IPS-18a (cell line): ENCODE data around the gene ANKRD40CL.

ENCODE experiments used
- H3K27ac ChIP-seq: one replicate; pipeline ENCODE4 v1.5.1; 2013; ENCODE audit warnings: low read length
- H3K27me3 ChIP-seq: one replicate; pipeline ENCODE4 v1.6.1; 2013; ENCODE audit warnings: mild to moderate bottlenecking, low read length; ENCODE audit not compliant: control insufficient read depth, insufficient read depth
- H3K36me3 ChIP-seq: one replicate; pipeline ENCODE4 v1.6.1; 2013; ENCODE audit warnings: low read depth, low read length; ENCODE audit not compliant: control insufficient read depth
- H3K4me1 ChIP-seq: one replicate; pipeline ENCODE4 v1.6.1; 2013; ENCODE audit warnings: low read depth, low read length; ENCODE audit not compliant: control insufficient read depth
- H3K4me3 ChIP-seq: one replicate; pipeline ENCODE4 v1.5.1; 2013; ENCODE audit warnings: low read length
- H3K9ac ChIP-seq: one replicate; pipeline ENCODE4 v1.6.1; 2013; ENCODE audit warnings: mild to moderate bottlenecking, low read length, moderate library complexity
- H3K9me3 ChIP-seq: one replicate; pipeline ENCODE4 v1.6.1; 2013; ENCODE audit warnings: low read depth, low read length; ENCODE audit not compliant: control insufficient read depth

The ANKRD40CL gene

DNA sequence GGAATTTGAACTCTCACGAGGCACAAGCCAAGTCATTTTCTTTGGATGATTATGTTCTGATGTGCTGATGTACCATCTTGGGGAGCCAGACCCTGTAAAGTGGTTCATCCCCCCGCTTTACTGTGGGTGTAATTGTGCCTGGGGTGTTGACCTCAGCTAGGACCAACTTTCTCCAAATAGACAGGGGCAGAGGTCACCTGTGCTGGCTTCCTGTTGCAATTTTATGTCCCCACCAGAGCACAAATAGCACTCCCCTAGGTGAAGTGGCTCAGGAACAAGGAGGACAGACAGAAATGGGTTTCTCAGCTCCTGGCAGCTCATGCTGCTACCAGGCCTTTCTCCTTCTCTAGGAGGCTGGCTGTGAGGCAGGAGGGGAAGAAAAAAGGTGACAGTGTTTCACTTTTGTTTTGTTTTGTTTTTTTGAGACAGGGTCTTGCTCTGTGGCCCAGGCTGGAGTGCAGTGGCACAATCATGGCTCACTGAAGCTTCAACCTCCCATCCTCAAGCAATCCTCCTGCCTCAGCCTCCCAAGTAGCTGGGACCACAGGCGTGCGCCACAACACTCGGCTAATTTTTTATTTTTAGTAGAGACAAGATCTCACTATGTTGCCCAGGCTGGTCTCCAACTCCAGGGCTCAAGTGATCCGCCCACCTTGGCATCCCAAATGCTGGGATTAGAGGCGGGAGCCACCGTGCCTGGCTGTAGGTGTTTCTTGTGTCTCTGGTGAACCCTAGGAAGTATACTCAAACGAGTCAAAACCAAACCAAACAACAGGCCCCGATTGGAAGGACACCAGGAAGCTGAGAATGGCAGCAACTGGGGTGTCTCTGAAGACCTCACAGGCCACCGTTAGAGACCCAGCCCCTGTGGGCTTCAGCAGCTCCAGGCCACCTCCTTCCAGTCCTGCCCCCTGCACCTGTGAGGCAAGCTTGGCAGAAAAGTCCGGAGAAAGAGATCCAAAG is 35.6 kb upstream of the ANKRD40CL start:
- Histone ChIP-seq H3K9me3 (no peaks in the 10 kb centered on the region), H3K4me1 (no peaks in the 10 kb centered on the region), H3K27me3 (no peaks in the 10 kb centered on the region), H3K36me3 (no peaks in the 10 kb centered on the region), H3K4me3 (no peak overlapping the region), H3K9ac (no peak overlapping the region), H3K27ac (no peak overlapping the region)

DNA sequence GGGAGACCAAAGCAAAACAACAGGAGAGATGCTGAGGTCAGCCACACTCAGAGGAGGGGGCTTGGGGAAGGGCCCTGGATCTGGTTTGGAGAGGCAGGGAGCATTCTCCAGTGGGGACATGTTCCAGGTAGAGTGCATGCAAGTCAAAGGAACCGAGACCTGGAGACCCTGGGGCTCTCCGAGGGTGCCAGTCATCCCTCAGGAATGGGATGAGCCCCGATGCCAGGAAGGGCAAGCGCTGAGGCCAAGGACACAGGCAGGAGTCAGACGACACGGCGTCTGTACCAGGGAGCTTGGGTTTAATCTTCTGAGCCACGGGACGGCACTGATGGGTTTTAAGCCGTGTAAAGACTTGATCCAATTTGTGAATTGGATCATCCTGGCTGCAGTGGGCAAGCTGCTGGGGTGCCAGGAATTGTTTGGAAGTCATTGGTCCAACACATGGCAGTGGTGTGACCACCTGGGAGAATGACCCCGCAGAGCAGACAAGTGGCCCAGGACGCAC is 32.9 kb upstream of the ANKRD40CL start:
- H3K27me3 ChIP-seq, result no peaks in the 10 kb centered on the region
- no peaks in the 10 kb centered on the region for H3K4me1 ChIP-seq
- no peaks in the 10 kb centered on the region for H3K36me3 ChIP-seq
- H3K9me3 ChIP-seq, result no peaks in the 10 kb centered on the region
- no peak overlapping the region for H3K27ac ChIP-seq
- H3K9ac ChIP-seq, result no peak overlapping the region
- no peak overlapping the region for H3K4me3 ChIP-seq

DNA sequence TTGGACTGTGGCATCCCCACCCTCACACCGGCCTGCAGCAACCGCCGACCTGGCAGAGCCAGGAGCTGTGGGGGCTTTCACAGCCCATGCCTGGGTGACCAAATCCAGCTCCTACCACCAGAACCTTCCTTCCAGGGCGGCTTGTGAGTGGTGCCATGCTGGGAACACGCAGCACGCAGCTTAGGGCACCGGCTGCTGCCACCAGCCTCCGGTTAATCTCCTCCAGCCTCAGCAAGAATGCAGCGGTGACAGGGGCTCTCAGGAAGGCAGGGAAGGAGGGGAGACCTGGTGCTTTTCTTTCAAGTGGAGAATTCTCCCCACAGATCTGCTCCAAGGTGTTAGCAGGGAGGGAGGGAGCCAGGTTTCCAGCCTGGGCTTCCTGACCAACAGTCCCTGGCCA is 32.3 kb upstream of the ANKRD40CL start:
- Histone ChIP-seq H3K9ac (no peak overlapping the region), H3K27ac (no peak overlapping the region), H3K4me3 (no peak overlapping the region), H3K9me3 (no peaks in the 10 kb centered on the region), H3K4me1 (no peaks in the 10 kb centered on the region), H3K36me3 (no peaks in the 10 kb centered on the region), H3K27me3 (no peaks in the 10 kb centered on the region)

DNA sequence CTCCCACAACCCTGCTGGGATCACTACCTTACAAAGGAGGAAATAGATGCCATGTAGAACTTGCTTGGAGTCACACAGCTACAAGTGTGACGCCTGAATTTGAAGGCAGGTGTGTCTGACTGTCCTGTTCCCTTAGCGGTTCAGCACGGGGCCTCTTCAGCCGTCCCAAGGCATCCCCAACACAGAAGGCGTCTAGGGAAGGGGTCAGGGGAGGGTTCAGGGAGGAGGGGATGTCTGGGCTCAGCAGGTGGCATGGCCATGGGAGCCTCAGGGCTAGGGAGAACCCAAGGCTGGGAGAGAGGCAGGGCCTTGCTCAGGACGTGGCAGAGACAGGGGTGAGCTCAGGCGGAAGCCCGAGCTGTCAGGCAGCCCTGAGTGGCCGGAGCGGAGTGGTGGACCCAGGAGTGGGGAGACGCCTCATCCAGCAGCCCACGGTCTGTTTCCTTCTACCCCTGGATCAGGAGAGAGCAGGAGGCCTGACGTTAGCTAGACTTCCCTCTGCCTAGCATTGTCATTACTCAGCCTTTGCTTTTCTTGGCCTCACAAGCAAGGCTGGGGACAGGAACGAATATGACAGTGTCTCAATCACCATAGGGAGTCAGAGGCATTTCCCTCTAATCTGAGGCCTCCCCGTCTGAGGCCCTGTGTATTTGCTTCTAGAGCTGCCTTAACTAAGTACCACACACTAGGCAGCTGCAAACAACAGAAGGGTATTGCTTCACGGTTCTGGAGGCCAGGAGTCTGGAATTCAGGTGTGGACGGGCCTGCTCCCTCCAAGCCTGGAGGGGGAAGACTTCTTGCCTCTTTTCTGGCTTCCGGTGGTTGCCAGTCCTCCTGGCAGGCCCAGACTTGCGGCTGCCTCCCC is 31.3 kb upstream of the ANKRD40CL start:
- H3K9me3 ChIP-seq, result no peaks in the 10 kb centered on the region
- no peak overlapping the region for H3K9ac ChIP-seq
- no peak overlapping the region for H3K27ac ChIP-seq
- H3K4me1 ChIP-seq, result no peaks in the 10 kb centered on the region
- H3K4me3 ChIP-seq, result no peak overlapping the region
- no peaks in the 10 kb centered on the region for H3K27me3 ChIP-seq
- H3K36me3 ChIP-seq, result no peaks in the 10 kb centered on the region

DNA sequence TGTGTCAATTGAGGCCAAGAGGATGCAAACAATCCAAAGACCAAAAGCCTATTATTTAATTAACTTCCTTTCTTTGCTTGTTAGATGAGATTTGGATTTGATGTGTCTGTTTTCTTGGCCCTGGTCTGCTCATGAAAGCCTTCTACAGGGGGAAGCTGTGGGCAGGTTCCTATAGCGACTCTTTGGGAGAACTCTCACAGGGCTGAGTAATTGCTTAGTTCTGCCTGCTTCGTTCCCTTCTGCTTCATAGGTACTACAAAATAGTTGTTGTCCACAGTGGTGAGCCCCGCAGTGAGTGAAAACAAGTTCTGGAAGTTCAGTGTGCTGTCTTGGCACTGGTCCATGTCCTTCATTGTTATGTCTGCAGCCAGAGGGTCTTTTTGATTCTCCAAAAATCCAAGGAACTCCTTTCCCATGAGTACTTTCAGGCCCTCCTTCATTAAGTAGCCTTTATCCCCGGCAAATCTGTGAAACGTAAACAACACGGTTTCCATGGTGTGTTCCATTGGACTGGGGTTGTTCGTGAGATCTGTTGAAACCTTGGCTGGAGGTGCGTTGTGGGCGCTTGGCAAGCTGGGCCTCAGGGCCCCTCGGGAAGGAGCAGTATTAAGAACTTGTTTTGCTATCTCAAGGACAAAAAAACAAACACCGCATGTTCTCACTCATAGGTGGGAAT is 30.0 kb upstream of the ANKRD40CL start:
- Histone ChIP-seq H3K9ac (no peak overlapping the region), H3K4me3 (no peak overlapping the region), H3K36me3 (no peaks in the 10 kb centered on the region), H3K27me3 (no peaks in the 10 kb centered on the region), H3K9me3 (no peaks in the 10 kb centered on the region), H3K4me1 (no peaks in the 10 kb centered on the region), H3K27ac (no peak overlapping the region)

DNA sequence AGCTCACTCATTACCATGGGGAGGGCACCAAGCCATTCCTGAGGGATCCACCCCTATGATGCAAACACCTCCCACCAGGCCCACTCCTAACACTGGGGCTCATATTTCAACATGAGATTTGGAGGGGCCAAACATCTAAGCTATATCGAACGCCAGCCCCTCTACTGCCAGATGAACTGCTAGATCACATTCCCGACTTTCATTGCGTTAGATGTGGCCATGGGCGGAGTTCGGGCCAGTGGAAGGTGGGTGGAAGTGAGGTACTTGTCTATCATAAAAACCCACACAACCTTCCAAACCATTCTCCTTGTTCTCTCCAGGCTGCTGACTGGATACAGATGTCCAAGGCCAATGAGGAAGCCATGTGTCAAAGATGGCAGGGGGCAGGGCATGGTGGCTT is 27.0 kb upstream of the ANKRD40CL start:
- Histone ChIP-seq H3K9me3 (no peaks in the 10 kb centered on the region), H3K4me3 (no peak overlapping the region), H3K4me1 (no peaks in the 10 kb centered on the region), H3K36me3 (no peaks in the 10 kb centered on the region), H3K9ac (no peak overlapping the region), H3K27me3 (no peaks in the 10 kb centered on the region), H3K27ac (no peak overlapping the region)

DNA sequence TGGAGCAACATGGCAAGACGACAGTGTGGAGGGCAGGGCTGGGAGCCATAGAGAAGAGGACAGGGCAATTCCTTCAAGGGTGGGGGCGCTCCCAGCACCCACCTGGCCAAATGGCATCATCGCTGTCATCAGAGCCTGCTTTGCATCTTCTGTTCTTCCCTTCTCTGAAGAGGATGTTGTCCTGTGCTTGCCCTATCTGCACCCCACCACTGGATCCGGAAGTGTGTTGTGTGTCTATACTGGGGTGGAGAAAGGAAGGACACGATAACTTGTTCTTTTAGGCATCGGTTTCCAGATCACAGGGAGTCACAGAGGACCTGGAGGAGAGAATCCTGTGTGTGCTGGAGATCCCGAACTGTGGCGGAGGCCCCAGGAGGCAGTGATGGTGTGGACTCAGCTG is 25.7 kb upstream of the ANKRD40CL start:
- no peaks in the 10 kb centered on the region for H3K9me3 ChIP-seq
- H3K36me3 ChIP-seq, result no peaks in the 10 kb centered on the region
- H3K27me3 ChIP-seq, result no peaks in the 10 kb centered on the region
- H3K9ac ChIP-seq, result no peak overlapping the region
- H3K27ac ChIP-seq, result no peak overlapping the region
- no peak overlapping the region for H3K4me3 ChIP-seq
- no peaks in the 10 kb centered on the region for H3K4me1 ChIP-seq

DNA sequence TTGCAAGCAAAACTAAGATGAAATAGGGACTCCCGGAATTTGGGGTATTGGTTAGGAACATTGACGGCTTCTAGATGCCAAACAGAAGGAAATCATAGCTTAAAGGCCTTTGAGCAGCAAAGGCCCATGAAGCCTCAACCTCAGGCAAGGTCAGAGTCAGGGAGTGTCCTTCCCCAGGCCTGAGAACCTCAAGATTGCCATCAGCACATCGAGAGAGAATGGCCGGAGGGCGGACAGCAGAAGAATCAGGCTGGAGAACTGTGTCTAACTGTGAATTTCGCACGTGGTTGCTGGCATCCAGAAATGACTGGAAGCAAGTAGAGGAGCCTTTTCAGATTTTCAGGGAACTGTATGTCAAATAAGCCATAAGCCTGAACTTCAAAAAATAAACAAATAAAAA is 24.8 kb upstream of the ANKRD40CL start:
- no peak overlapping the region for H3K9ac ChIP-seq
- no peaks in the 10 kb centered on the region for H3K27me3 ChIP-seq
- H3K4me3 ChIP-seq, result no peak overlapping the region
- no peak overlapping the region for H3K27ac ChIP-seq
- no peaks in the 10 kb centered on the region for H3K36me3 ChIP-seq
- H3K4me1 ChIP-seq, result no peaks in the 10 kb centered on the region
- no peaks in the 10 kb centered on the region for H3K9me3 ChIP-seq

DNA sequence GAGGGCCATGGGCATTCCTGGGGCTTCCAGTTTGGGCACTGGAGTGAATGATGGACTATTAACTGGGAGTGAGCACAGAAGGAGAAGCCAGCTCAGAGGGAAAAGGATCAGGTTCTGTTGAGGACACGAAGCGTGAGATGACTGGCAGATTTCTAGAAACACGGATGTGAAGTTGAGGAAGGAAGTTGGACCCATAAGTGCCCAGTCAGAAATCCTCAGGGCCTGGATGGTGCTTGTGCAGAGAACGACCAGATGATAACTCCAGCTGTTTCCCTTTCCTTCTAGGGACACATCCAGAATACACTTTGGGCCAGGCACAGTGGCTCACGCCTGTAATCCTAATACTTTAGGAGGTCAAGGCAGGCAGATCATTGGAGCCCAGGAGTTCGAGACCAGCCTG is 23.3 kb upstream of the ANKRD40CL start:
- H3K27ac ChIP-seq, result no peak overlapping the region
- no peak overlapping the region for H3K9ac ChIP-seq
- no peaks in the 10 kb centered on the region for H3K9me3 ChIP-seq
- H3K4me3 ChIP-seq, result no peak overlapping the region
- no peaks in the 10 kb centered on the region for H3K36me3 ChIP-seq
- no peaks in the 10 kb centered on the region for H3K4me1 ChIP-seq
- H3K27me3 ChIP-seq, result no peaks in the 10 kb centered on the region

DNA sequence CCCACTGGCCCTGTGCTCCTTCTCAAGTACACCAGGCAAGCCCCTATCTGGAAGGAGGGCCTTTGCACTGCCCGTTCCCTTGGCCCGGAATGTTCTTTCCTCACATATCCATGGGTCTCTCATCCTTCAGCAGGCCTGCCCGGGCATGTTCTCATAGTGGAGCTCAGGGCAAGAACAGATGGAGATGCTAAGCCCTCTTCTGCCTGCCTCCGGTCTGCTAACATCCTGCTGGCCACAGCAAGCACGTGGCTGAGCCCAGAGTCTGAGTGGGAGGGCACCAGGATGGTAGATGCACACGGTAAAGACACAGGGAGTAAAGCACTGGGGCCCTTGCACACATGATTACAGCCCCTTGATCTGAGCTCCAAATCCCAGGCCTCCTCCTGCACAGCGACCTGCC is 19.8 kb upstream of the ANKRD40CL start:
- no peak overlapping the region for H3K9ac ChIP-seq
- no peaks in the 10 kb centered on the region for H3K4me1 ChIP-seq
- H3K27me3 ChIP-seq, result no peaks in the 10 kb centered on the region
- H3K36me3 ChIP-seq, result no peaks in the 10 kb centered on the region
- H3K9me3 ChIP-seq, result no peaks in the 10 kb centered on the region
- H3K4me3 ChIP-seq, result no peak overlapping the region
- H3K27ac ChIP-seq, result no peak overlapping the region

DNA sequence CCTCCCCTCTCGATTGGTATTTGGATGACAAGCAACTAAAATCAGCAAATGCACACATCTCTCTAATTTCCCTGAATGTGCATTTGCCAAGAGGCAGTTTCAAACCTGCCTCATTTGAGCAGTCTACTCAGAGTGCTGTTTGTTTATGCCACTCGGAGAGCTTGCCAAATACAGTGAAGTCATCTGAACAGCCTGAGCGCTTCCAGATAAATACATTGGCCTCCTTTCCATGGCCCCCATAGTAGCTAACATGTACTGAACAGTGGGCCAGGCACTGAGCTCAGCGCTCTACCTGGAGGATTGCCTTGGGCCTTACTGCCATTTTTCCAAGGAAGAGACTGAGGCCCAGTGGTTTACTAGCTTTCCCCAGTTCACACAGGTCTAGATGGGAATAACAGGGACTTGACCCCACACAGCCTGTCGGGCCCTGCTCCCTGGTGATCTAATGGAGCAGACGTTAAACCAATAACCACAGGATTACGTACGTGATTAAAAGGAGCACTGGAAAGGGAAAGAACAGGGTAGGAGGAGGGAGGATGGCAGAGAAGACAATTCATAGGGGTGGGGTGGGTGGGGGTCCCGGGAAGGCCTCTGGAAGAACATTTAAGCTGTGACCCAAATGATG is 18.7 kb upstream of the ANKRD40CL start:
- Histone ChIP-seq H3K4me3 (no peak overlapping the region), H3K27ac (no peak overlapping the region), H3K9me3 (no peaks in the 10 kb centered on the region), H3K36me3 (no peaks in the 10 kb centered on the region), H3K4me1 (no peaks in the 10 kb centered on the region), H3K9ac (no peak overlapping the region), H3K27me3 (no peaks in the 10 kb centered on the region)
